Measurements from ENCODE around the gene STARD5.

- TF ChIP-seq CTCF (IDR thresholded peaks at IDR 0.05; ENCODE audit: low read depth, low read length) (no peak), POLR2A (IDR thresholded peaks at IDR 0.05; ENCODE audit: extremely low read depth, insufficient read length) (peak; percentile 44), MYC (IDR thresholded peaks at IDR 0.05; ENCODE audit: low read depth, low read length) (peak; percentile 58)
Measured at GRCh38 chr15:81323944-81324881, at the start of gene STARD5.
